HepG2 (cell line): ENCODE data around the gene RIOK3. TPM values are rescaled to one million over a fixed set of nuclear protein-coding genes. Genes with fewer than 3 reads are reported as not detected.

Source experiments
- ATAC-seq: fragments of 200-7000 bp; cut with Tn5 transposase; 3 replicates; pipeline ENCODE4 v1.9.1; 2020; ENCODE audit warnings: mild to moderate bottlenecking, moderate library complexity
- BruUV-seq: library from RNA; stranded (reverse); fragments of 400-500 nt; replicated peaks from 2 replicates; lab custom pipeline; 2021; lab: Mats Ljungman, UMichigan
- CTCF ChIA-PET: fragments of 300-600 bp; formaldehyde crosslinking; extraction: SDS; loops from one replicate; lab custom pipeline; 2021; ENCODE audit warnings: low total read pairs, inconsistent platforms, low intra/inter-chr PET ratio; lab: Yijun Ruan, JAX
- POLR2A ChIA-PET: fragments of 350-600 bp; sonication (Branson Sonifier 250); formaldehyde crosslinking; loops from one replicate; lab custom pipeline; 2020; ENCODE audit warnings: antibody characterized with exemption, inconsistent platforms; lab: Yijun Ruan, JAX
- DNase-seq: peaks from one replicate; pipeline ENCODE4 v3.0.0-alpha.2; 2015; ENCODE audit warnings: low spot score
- FAIRE-seq: peaks from 3 replicates; lab custom pipeline; 2011; peaks lifted over from hg19 to GRCh38; lab: Jason Lieb, UNC
- H2AFZ ChIP-seq: one replicate; pipeline ENCODE4 v1.6.1; 2011; ENCODE audit warnings: low read length, inconsistent platforms
- H3K27ac ChIP-seq: fragments of 300-600 bp; 3 replicates; pipeline ENCODE4 v1.8.0; 2011; ENCODE audit warnings: mixed run types, mild to moderate bottlenecking, mixed read lengths, low read length, inconsistent platforms; ENCODE audit not compliant: insufficient read depth; ENCODE audit errors: extremely low read length
- H3K27me3 ChIP-seq, 2 experiments: fragments of 200-600 bp in 1 of 2; 2 replicates in 1 of 2; 3 replicates in 1 of 2; pipeline versions ENCODE4 v1.6.0 to v1.8.0; 2011; ENCODE audit warnings: low read length in 2 of 2, mild to moderate bottlenecking in 2 of 2, moderate library complexity in 2 of 2, inconsistent platforms in 1 of 2; ENCODE audit not compliant: insufficient read depth in 2 of 2, control insufficient read depth in 1 of 2
- H3K36me3 ChIP-seq, 2 experiments: fragments of 200-600 bp in 1 of 2; replicated peaks in 1 of 2; 2 replicates in 1 of 2; 3 replicates in 1 of 2; pipeline versions ENCODE4 v1.5.1 to v1.8.0; 2011; ENCODE audit warnings: low read length in 2 of 2, inconsistent platforms in 1 of 2; ENCODE audit not compliant: insufficient read depth in 2 of 2, control insufficient read depth in 1 of 2
- H3K4me1 ChIP-seq: 2 replicates; pipeline ENCODE4 v1.5.1; 2012; ENCODE audit warnings: low read length, inconsistent platforms; ENCODE audit not compliant: insufficient read depth
- H3K4me2 ChIP-seq: 2 replicates; pipeline ENCODE4 v1.6.0; 2011; ENCODE audit warnings: low read depth, low read length, inconsistent platforms
- H3K4me3 ChIP-seq, 3 experiments: fragments of 200-600 bp in 1 of 3; sonication (generic), shearing (Covaris generic) in 1 of 3; replicated peaks in 1 of 3; 2 replicates each; pipeline ENCODE4 v1.5.1; 2011 to 2016; ENCODE audit warnings: low read length in 3 of 3, inconsistent platforms in 2 of 3, low read depth in 2 of 3, mild to moderate bottlenecking in 2 of 3, control low read depth in 1 of 3, mixed read lengths in 1 of 3; ENCODE audit not compliant: insufficient read depth in 1 of 3
- H3K79me2 ChIP-seq: one replicate; pipeline ENCODE4 v1.6.1; 2011; ENCODE audit warnings: low read length, inconsistent platforms; ENCODE audit not compliant: insufficient read depth
- H3K9ac ChIP-seq: 2 replicates; pipeline ENCODE4 v1.6.0; 2011; ENCODE audit warnings: mild to moderate bottlenecking, low read depth, low read length, inconsistent platforms; ENCODE audit not compliant: insufficient read depth
- H3K9me3 ChIP-seq: 2 replicates; pipeline ENCODE4 v1.5.1; 2012; ENCODE audit warnings: mild to moderate bottlenecking, low read length
- H4K20me1 ChIP-seq: 2 replicates; pipeline ENCODE4 v1.6.0; 2011; ENCODE audit warnings: inconsistent platforms, mild to moderate bottlenecking, low read length, moderate library complexity; ENCODE audit not compliant: insufficient read depth
- AHDC1 ChIP-seq: sonication (generic); formaldehyde crosslinking; IDR thresholded peaks from 2 replicates; pipeline ENCODE4 v1.5.1; 2020; ENCODE audit warnings: mild to moderate bottlenecking, missing genetic modification reagents, borderline replicate concordance
- ARNT2 ChIP-seq: sonication (generic); formaldehyde crosslinking; IDR thresholded peaks from 2 replicates; pipeline ENCODE4 v1.8.0; 2022; ENCODE audit warnings: mild to moderate bottlenecking, low read depth, missing genetic modification reagents, moderate library complexity
- SNAPC4 ChIP-seq: sonication (generic); formaldehyde crosslinking; IDR thresholded peaks from 2 replicates; pipeline ENCODE4 v1.4.0; 2020; ENCODE audit warnings: mild to moderate bottlenecking, missing genetic modification reagents
- SNAPC5 ChIP-seq: sonication (generic); formaldehyde crosslinking; IDR thresholded peaks from 2 replicates; pipeline ENCODE4 v1.8.1; 2023; ENCODE audit warnings: mild to moderate bottlenecking, missing genetic modification reagents, borderline replicate concordance
- SRY ChIP-seq: sonication (generic); formaldehyde crosslinking; IDR thresholded peaks from 2 replicates; pipeline ENCODE4 v1.8.0; 2022; ENCODE audit warnings: mild to moderate bottlenecking, missing genetic modification reagents
- THRA ChIP-seq: sonication (generic); formaldehyde crosslinking; IDR thresholded peaks from 2 replicates; pipeline ENCODE4 v1.4.0; 2020; ENCODE audit warnings: missing genetic modification reagents, borderline replicate concordance
- ZMYM3 ChIP-seq: sonication (generic); formaldehyde crosslinking; IDR thresholded peaks from 2 replicates; pipeline ENCODE4 v1.5.1; 2020; ENCODE audit warnings: mild to moderate bottlenecking, missing genetic modification reagents
- ZNF446 ChIP-seq: sonication (generic); formaldehyde crosslinking; IDR thresholded peaks from 2 replicates; pipeline ENCODE4 v1.5.0; 2020; ENCODE audit warnings: mild to moderate bottlenecking, missing genetic modification reagents
- ZNF510 ChIP-seq: sonication (generic); formaldehyde crosslinking; IDR thresholded peaks from 2 replicates; pipeline ENCODE4 v1.4.0; 2020; ENCODE audit warnings: low read depth, mild to moderate bottlenecking, missing genetic modification reagents
- ZNF556 ChIP-seq: sonication (generic); formaldehyde crosslinking; IDR thresholded peaks from 2 replicates; pipeline ENCODE4 v1.4.0; 2020; ENCODE audit warnings: mild to moderate bottlenecking, missing genetic modification reagents, borderline replicate concordance
- WGBS: methylation state at CpG from one replicate; pipeline ENCODE4 v1.1.6; 2017; ENCODE audit warnings: low lambda C conversion rate; 5-methylcytosine and 5-hydroxymethylcytosine counted together
- in situ Hi-C: cut with HindIII; loops from 2 replicates; pipeline ENCODE4 v1.10.0; 2017; ENCODE audit warnings: low pct_unique_long_range_greater_than_20kb; ENCODE audit not compliant: extremely low pct_ligation_motif_present
- intact Hi-C: fragments of 100-400 bp; cut with micrococcal nuclease; formaldehyde crosslinking; loops from one replicate; pipeline ENCODE4 v1.10.0; 2022; ENCODE audit not compliant: unreplicated experiment
- polyA plus RNA-seq, 8 experiments: library from polyadenylated mRNA; depleted of rRNA in 3 of 8; stranded (reverse) in 7 of 8; unstranded in 1 of 8; fragments of >200 nt; fragmentation: Illumina TruSeq in 4 of 8; extraction: Trizol in 4 of 8; gene quantifications; 2 replicates each; pipeline versions ENCODE4 v1.2.1 to v1.2.3, GENCODE V29; 2011 to 2016; ENCODE audit warnings: low read depth in 4 of 8, missing spikeins in 1 of 8, mixed read lengths in 1 of 8; ENCODE audit not compliant: insufficient read depth in 1 of 8
- total RNA-seq, 5 experiments: library from RNA; depleted of rRNA; stranded (reverse); fragments of >200 nt; fragmentation: Illumina TruSeq; extraction: Trizol; gene quantifications; 2 replicates each; pipeline ENCODE4 v1.2.3, GENCODE V29; 2016; ENCODE audit warnings: low read depth in 1 of 5

The RIOK3 gene
- total and polyA plus RNA-seq, 2 of the 13 experiments (the other 11 are each of a cell fraction or from before 2014, with no cell fraction given): 26.7 to 36.0 TPM

GRCh38 chr18:23519734-23520133, 66.6 kb downstream of the RIOK3 start:
- no peak for DNase-seq
- Histone ChIP-seq H3K9ac (no peak overlapping the region), H3K79me2 (no peaks in the 10 kb centered on the region), H3K27ac (no peak overlapping the region), H4K20me1 (no peaks in the 10 kb centered on the region), H3K36me3 (peaks cover 15 to 66% of the 10 kb centered on the region in 2 experiments; a peak in 4 of 5 replicates), H3K4me2 (no peak overlapping the region), H3K9me3 (no peaks in the 10 kb centered on the region), H3K4me1 (peaks cover 5% of the 10 kb centered on the region; the same call in 1 of the 2 replicates), H3K27me3 (no peaks in the 10 kb centered on the region), H3K4me3 (no peak overlapping the region), H2AFZ (no peak overlapping the region)
- CTCF ChIA-PET: no interaction called here
- no peak for ATAC-seq
- 97% methylated on average over 4 of the region's 4 CpGs for WGBS
- no TSS peak for BruUV-seq
- in situ Hi-C loops: loop anchor here (5.0 to 10.0 kb wide), 2 partner anchors 68 to 185 kb away; partner anchors contain the start of gene NPC1
- intact Hi-C loops: loop anchor here (5.0 to 10.0 kb wide), 2 partner anchors 38 to 185 kb away; no protein-coding TSS in a partner anchor
- POLR2A ChIA-PET: no interaction called here
- FAIRE-seq: no peak
- no peak for TF ChIP-seq ZNF556 (CRISPR knock-in tag)
- TF ChIP-seq ARNT2: no peak
- TF ChIP-seq ZMYM3: no peak
- no peak for TF ChIP-seq SNAPC5 (CRISPR knock-in tag)
- TF ChIP-seq THRA (CRISPR knock-in tag): no peak
- no peak for TF ChIP-seq SNAPC4 (CRISPR knock-in tag)
- TF ChIP-seq ZNF446 (CRISPR knock-in tag): no peak
- no peak for TF ChIP-seq AHDC1 (CRISPR knock-in tag)
- TF ChIP-seq ZNF510 (CRISPR knock-in tag): no peak
- no peak for TF ChIP-seq SRY (CRISPR knock-in tag)
